SK-N-SH (cell line): ENCODE measurements around the gene SH3BGRL2. TPM values are rescaled to one million over a fixed set of nuclear protein-coding genes. Genes with fewer than 3 reads are reported as not detected.

Experiments
- CTCF ChIA-PET: fragments of 300-600, 350-600 bp; formaldehyde crosslinking; extraction: SDS; loops from one replicate; lab custom pipeline; 2021; lab: Yijun Ruan, JAX
- POLR2A ChIA-PET: fragments of 350-600 bp; sonication (Branson Sonifier 250); formaldehyde crosslinking; extraction: SDS; loops from one replicate; lab custom pipeline; 2020; ENCODE audit warnings: antibody characterized with exemption, inconsistent platforms; lab: Yijun Ruan, JAX
- DNase-seq: peaks from one replicate; pipeline ENCODE4 v3.0.0; 2012
- H2AFZ ChIP-seq: fragments of 200-600 bp; sonication (generic); 2 replicates; pipeline ENCODE4 v1.8.1; 2016; ENCODE audit warnings: antibody characterized with exemption, mild to moderate bottlenecking, low read depth
- H3F3A ChIP-seq: fragments of 200-600 bp; sonication (generic); replicated peaks from 2 replicates; pipeline ENCODE3; 2016; ENCODE audit warnings: antibody characterized with exemption, mild to moderate bottlenecking; ENCODE audit not compliant: insufficient read depth
- H3K27ac ChIP-seq, 2 experiments: fragments of 200-500 bp in 1 of 2; fragments of 200-600 bp in 1 of 2; sonication (Bioruptor generic) in 1 of 2; sonication (generic), shearing (Covaris generic) in 1 of 2; 2 replicates each; pipeline versions ENCODE4 v1.5.1 to v1.6.1; 2014 to 2016; ENCODE audit warnings: low read depth in 2 of 2, inconsistent platforms in 1 of 2, low read length in 1 of 2, mild to moderate bottlenecking in 1 of 2, mixed read lengths in 1 of 2
- H3K27me3 ChIP-seq: fragments of 200-600 bp; sonication (generic), shearing (Covaris generic); 2 replicates; pipeline ENCODE4 v1.6.1; 2016; ENCODE audit warnings: mixed run types; ENCODE audit not compliant: insufficient read depth
- H3K36me3 ChIP-seq, 2 experiments: fragments of 200-500 bp in 1 of 2; fragments of 200-600 bp in 1 of 2; sonication (Bioruptor generic) in 1 of 2; sonication (generic) in 1 of 2; replicated peaks in 1 of 2; 2 replicates each; pipeline versions ENCODE3 to v1.5.1; 2014 to 2016; ENCODE audit warnings: low read length in 1 of 2, mild to moderate bottlenecking in 1 of 2; ENCODE audit not compliant: insufficient read depth in 2 of 2, control insufficient read depth in 1 of 2
- H3K4me1 ChIP-seq, 2 experiments: fragments of 200-500 bp in 1 of 2; fragments of 200-600 bp in 1 of 2; sonication (Bioruptor generic) in 1 of 2; sonication (generic), shearing (Covaris generic) in 1 of 2; 2 replicates each; pipeline versions ENCODE4 v1.5.1 to v1.6.1; 2014 to 2016; ENCODE audit warnings: low read depth in 1 of 2, low read length in 1 of 2, mixed run types in 1 of 2; ENCODE audit not compliant: insufficient read depth in 2 of 2, control insufficient read depth in 1 of 2
- H3K4me2 ChIP-seq: fragments of 200-600 bp; sonication (generic), shearing (Covaris generic); 2 replicates; pipeline ENCODE4 v1.6.1; 2017; ENCODE audit warnings: mixed run types
- H3K4me3 ChIP-seq, 2 experiments: fragments of 200-500 bp in 1 of 2; fragments of 200-600 bp in 1 of 2; sonication (Bioruptor generic) in 1 of 2; sonication (generic), shearing (Covaris generic) in 1 of 2; 2 replicates each; pipeline versions ENCODE4 v1.5.1 to v1.8.1; 2014 to 2016; ENCODE audit warnings: low read depth in 2 of 2, inconsistent platforms in 1 of 2, low read length in 1 of 2, mild to moderate bottlenecking in 1 of 2, mixed read lengths in 1 of 2, moderate library complexity in 1 of 2
- H3K79me2 ChIP-seq: fragments of 200-600 bp; sonication (generic); 2 replicates; pipeline ENCODE4 v1.8.1; 2017; ENCODE audit warnings: mild to moderate bottlenecking; ENCODE audit not compliant: insufficient read depth
- H3K9ac ChIP-seq: fragments of 200-600 bp; sonication (generic); 2 replicates; pipeline ENCODE4 v1.6.1; 2017; ENCODE audit warnings: mixed run types
- H3K9me2 ChIP-seq: fragments of 200-600 bp; sonication (generic); 2 replicates; pipeline ENCODE4 v1.6.1; 2017; ENCODE audit warnings: mixed run types
- H3K9me3 ChIP-seq: fragments of 200-600 bp; sonication (generic); 2 replicates; pipeline ENCODE4 v1.6.1; 2017; ENCODE audit warnings: mixed run types, mild to moderate bottlenecking, moderate library complexity
- H4K20me1 ChIP-seq: fragments of 200-600 bp; sonication (generic); 2 replicates; pipeline ENCODE4 v1.6.1; 2017; ENCODE audit warnings: mild to moderate bottlenecking, mixed run types; ENCODE audit not compliant: insufficient read depth
- CHD2 ChIP-seq: fragments of 150-350 bp; IDR thresholded peaks from 2 replicates; pipeline ENCODE4 v1.6.1; 2018; ENCODE audit warnings: low read length; ENCODE audit not compliant: partially characterized antibody
- RFX5 ChIP-seq: IDR thresholded peaks from 2 replicates; pipeline ENCODE4 v1.6.1; 2012; ENCODE audit warnings: mild to moderate bottlenecking, improper control_type of control experiment, low read length
- SIN3A ChIP-seq: IDR thresholded peaks from 2 replicates; pipeline ENCODE4 v1.6.1; 2012; ENCODE audit warnings: low read depth, mild to moderate bottlenecking, low read length, moderate library complexity, borderline replicate concordance
- TAF1 ChIP-seq: IDR thresholded peaks from 2 replicates; pipeline ENCODE4 v1.6.1; 2012; ENCODE audit warnings: low read depth, mild to moderate bottlenecking, low read length, moderate library complexity, borderline replicate concordance
- TCF12 ChIP-seq: IDR thresholded peaks from 2 replicates; pipeline ENCODE4 v1.4.0; 2012
- TEAD4 ChIP-seq: IDR thresholded peaks from 2 replicates; pipeline ENCODE4 v1.4.0; 2012; ENCODE audit warnings: mild to moderate bottlenecking, borderline replicate concordance; ENCODE audit not compliant: insufficient read depth
- WGBS: methylation state at CpG from one replicate; pipeline ENCODE4 v1.1.6; 2017; ENCODE audit warnings: low lambda C conversion rate; 5-methylcytosine and 5-hydroxymethylcytosine counted together
- polyA plus RNA-seq, 3 experiments: library from polyadenylated mRNA; depleted of rRNA; stranded (reverse); fragments of >200 nt; gene quantifications; 2 replicates each; pipeline ENCODE4 v1.2.3, GENCODE V29; 2012
- TF ChIP-seq, protein P1 (sequence below): fragments of 150-350 bp; IDR thresholded peaks from 2 replicates; pipeline ENCODE4 v1.6.1; 2017; ENCODE audit warnings: antibody characterized with exemption, low read length, low read depth, borderline replicate concordance
- TF ChIP-seq, protein P2 (sequence below): IDR thresholded peaks from 2 replicates; pipeline ENCODE4 v1.4.0; 2012; ENCODE audit warnings: low read depth
- TF ChIP-seq, protein P3 (sequence below): IDR thresholded peaks from 2 replicates; pipeline ENCODE4 v1.6.1; 2012; ENCODE audit warnings: mild to moderate bottlenecking, low read depth, low read length, moderate library complexity

Gene SH3BGRL2
- polyA plus RNA-seq, 1 of the 3 experiments (the other 2 are of a cell fraction) = 1.4 TPM

DNA sequence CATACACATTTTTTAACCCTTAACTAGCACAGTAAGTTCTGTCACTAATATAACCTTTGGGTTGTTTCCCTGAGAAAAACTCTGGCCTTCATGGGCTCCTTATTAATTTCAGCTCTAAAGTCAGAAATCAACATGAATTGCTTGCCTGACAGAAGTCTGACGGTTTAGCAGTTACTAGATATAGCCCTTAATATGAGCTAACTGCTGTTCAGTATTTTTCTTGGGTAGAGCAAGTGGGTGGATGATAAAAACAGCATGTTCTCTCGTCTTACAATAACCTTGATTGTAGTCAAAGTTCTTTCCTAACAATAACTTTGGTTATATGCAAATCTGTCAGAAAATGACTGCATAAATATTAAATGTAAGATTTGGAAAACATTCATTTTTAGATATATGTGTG is 81.0 kb downstream of the SH3BGRL2 start:
- ChIA-PET CTCF (interaction anchor here (1.1 to 11.0 kb wide), 8 partner anchors 39 to 167 kb away, joined by 3 to 106 read pairs (median 4); no protein-coding TSS in a partner anchor), POLR2A (no interaction called here)
- Histone ChIP-seq H3K9me2 (no peaks in the 10 kb centered on the region), H4K20me1 (no peaks in the 10 kb centered on the region), H3K27ac (no peak overlapping the region), H3K4me2 (no peak overlapping the region), H3K27me3 (no peaks in the 10 kb centered on the region), H3K79me2 (no peaks in the 10 kb centered on the region), H3K9me3 (no peaks in the 10 kb centered on the region), H3K9ac (no peak overlapping the region), H2AFZ (no peak overlapping the region), H3K4me1 (peaks cover 0 to 5% of the 10 kb centered on the region in 2 experiments; a peak in 1 of 4 replicates)
- 39% methylated on average over 2 of the region's 2 CpGs for WGBS
- DNase-seq = no peak
- TF ChIP-seq SIN3A (no peak), CHD2 (no peak), TEAD4 (no peak), TAF1 (no peak), RFX5 (no peak), TCF12 (no peak)
- TF ChIP-seq, protein P1, sequence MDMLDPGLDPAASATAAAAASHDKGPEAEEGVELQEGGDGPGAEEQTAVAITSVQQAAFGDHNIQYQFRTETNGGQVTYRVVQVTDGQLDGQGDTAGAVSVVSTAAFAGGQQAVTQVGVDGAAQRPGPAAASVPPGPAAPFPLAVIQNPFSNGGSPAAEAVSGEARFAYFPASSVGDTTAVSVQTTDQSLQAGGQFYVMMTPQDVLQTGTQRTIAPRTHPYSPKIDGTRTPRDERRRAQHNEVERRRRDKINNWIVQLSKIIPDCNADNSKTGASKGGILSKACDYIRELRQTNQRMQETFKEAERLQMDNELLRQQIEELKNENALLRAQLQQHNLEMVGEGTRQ = no peak
- TF ChIP-seq, protein P2, sequence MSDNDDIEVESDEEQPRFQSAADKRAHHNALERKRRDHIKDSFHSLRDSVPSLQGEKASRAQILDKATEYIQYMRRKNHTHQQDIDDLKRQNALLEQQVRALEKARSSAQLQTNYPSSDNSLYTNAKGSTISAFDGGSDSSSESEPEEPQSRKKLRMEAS = no peak
- TF ChIP-seq, protein P3, sequence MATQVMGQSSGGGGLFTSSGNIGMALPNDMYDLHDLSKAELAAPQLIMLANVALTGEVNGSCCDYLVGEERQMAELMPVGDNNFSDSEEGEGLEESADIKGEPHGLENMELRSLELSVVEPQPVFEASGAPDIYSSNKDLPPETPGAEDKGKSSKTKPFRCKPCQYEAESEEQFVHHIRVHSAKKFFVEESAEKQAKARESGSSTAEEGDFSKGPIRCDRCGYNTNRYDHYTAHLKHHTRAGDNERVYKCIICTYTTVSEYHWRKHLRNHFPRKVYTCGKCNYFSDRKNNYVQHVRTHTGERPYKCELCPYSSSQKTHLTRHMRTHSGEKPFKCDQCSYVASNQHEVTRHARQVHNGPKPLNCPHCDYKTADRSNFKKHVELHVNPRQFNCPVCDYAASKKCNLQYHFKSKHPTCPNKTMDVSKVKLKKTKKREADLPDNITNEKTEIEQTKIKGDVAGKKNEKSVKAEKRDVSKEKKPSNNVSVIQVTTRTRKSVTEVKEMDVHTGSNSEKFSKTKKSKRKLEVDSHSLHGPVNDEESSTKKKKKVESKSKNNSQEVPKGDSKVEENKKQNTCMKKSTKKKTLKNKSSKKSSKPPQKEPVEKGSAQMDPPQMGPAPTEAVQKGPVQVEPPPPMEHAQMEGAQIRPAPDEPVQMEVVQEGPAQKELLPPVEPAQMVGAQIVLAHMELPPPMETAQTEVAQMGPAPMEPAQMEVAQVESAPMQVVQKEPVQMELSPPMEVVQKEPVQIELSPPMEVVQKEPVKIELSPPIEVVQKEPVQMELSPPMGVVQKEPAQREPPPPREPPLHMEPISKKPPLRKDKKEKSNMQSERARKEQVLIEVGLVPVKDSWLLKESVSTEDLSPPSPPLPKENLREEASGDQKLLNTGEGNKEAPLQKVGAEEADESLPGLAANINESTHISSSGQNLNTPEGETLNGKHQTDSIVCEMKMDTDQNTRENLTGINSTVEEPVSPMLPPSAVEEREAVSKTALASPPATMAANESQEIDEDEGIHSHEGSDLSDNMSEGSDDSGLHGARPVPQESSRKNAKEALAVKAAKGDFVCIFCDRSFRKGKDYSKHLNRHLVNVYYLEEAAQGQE = no peak
- TF ChIP-seq, all 33 proteins: peak for 0
- Histone ChIP-seq H3K4me3 (no peak overlapping the region), H3F3A (no peaks in the 10 kb centered on the region), H3K36me3 (no peaks in the 10 kb centered on the region)

DNA sequence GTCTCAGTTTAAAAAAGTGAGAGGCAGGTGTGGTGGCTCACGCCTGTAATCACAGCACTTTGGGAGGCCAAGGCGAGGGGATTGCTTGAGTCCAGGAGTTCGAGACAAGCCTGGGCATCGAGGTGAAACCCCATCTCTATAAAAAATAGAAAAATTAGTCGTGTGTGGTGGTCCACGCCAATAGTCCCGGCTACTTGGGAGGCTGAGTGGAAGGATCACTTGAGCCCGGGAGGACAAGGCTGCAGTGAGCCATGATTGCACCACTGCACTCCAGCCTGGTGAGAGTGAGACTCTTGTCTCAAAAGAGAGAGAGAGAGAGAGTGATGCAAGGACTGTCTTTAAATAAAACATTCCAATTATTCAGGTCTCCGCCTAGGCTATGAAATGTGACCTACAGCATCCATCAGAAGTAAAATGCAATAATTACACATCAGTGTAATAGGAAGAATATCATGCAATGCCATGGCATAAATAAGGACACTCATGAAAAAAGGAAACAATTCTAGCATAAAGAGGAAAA is 81.5 kb downstream of the SH3BGRL2 start:
- H3K27me3 ChIP-seq = no peaks in the 10 kb centered on the region
- no peaks in the 10 kb centered on the region for H3K9me3 ChIP-seq
- no peak overlapping the region for H3K27ac ChIP-seq
- TF ChIP-seq, protein P1 = no peak
- no peaks in the 10 kb centered on the region for H3F3A ChIP-seq
- no peak overlapping the region for H2AFZ ChIP-seq
- peaks cover 0 to 5% of the 10 kb centered on the region in 2 experiments; a peak in 1 of 4 replicates for H3K4me1 ChIP-seq
- H3K4me3 ChIP-seq = no peak overlapping the region
- 79% methylated on average over 9 of the region's 9 CpGs for WGBS
- no peaks in the 10 kb centered on the region for H3K36me3 ChIP-seq
- H3K9ac ChIP-seq = no peak overlapping the region
- ChIA-PET POLR2A (no interaction called here), CTCF (interaction anchor here (0.6 to 11.0 kb wide), 11 partner anchors 18 to 320 kb away, joined by 3 to 106 read pairs (median 5); no protein-coding TSS in a partner anchor)
- H3K4me2 ChIP-seq = no peak overlapping the region
- H3K79me2 ChIP-seq = no peaks in the 10 kb centered on the region
- H4K20me1 ChIP-seq = no peaks in the 10 kb centered on the region
- no peaks in the 10 kb centered on the region for H3K9me2 ChIP-seq
- no peak for DNase-seq
